Adrenal gland (tissue), 5 donors: Measurements from ENCODE around the gene SPINT1.

Experiments used
- CTCF ChIP-seq, 6 experiments: fragments of 450-650 bp in 4 of 6; fragments of 200-600 bp in 2 of 6; sonication (generic) in 1 of 6; IDR thresholded peaks; 1 replicate in 5 of 6; 2 replicates in 1 of 6; pipeline versions ENCODE4 v1.5.1 to v1.8.0; 2016 to 2021; ENCODE audit warnings: antibody characterized with exemption in 6 of 6, mild to moderate bottlenecking in 2 of 6, moderate library complexity in 1 of 6
- POLR2A ChIP-seq, 2 donors: fragments of 450-650 bp; IDR thresholded peaks; one replicate each; pipeline ENCODE4 v1.6.1; 2017; ENCODE audit warnings: antibody characterized with exemption in 2 of 2, mild to moderate bottlenecking in 2 of 2, moderate library complexity in 1 of 2
- donor health status: DM: no; HTN: no; CAD: no.

DNA sequence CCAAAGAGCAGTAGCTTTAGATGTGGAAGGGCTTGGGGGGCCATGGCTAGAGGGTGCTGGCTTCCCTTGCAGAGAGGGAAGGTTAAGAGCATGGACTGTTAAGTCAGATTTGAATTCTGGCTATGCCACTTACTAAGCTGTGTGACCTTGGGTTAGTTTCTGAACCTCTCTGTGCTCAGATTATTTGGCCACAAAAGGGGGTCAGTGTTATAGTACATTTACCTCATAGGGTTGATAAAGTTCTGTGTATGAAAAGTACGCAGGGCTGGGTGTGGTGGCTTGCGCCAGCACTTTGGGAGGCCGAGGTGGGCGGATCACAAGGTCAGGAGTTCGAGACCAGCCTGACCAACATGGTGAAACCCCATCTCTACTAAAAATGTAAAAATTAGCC, 57.2 kb downstream of the SPINT1 start:
- TF ChIP-seq CTCF (IDR thresholded peaks at IDR 0.05), result no peak
- TF ChIP-seq POLR2A (IDR thresholded peaks at IDR 0.05), result no peak
